IPS-18c (cell line): ENCODE measurements around the gene WDR13.

Source experiments
- H3K4me3 ChIP-seq: 2 replicates; pipeline ENCODE4 v1.7.0; 2013; ENCODE audit warnings: low read depth, mild to moderate bottlenecking, low read length, moderate library complexity; ENCODE audit not compliant: insufficient read depth
- H3K9me3 ChIP-seq: one replicate; pipeline ENCODE4 v1.6.1; 2013; ENCODE audit warnings: mild to moderate bottlenecking, low read length, moderate library complexity; ENCODE audit not compliant: control insufficient read depth, insufficient read depth

Gene WDR13

DNA sequence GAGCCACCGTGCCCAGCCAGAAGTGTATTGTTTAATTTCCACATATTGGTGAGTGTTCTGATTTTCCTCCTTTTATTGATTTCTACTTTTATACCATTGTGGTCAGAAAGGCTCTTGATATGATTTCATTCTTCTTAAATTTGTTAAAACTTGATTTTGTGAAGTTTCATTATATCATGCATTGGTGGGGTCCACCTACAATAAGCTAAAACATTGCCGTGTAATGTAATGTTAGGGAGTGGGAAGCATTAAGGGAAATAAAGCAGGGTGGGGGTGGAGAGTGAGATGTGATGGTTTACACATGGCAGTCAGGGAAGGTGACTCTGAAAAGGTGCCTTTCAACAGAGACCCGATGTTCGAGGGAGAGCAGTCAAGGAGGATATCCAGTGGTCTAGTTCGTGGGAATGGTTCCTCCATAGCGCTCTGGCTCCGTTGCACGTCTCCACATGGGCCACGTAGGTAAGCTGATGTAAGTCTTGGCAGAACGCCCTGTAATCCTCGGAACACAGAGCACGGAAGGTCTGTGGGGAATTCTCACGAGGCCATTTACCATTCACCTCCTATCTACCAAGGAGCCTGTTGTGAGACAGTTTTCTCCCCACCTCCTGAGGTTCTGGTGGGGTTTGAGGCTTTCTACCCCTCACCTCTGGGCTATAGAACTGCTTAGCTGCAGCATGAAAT, 7.7 kb upstream of the WDR13 start:
- Histone ChIP-seq H3K9me3 (peaks cover 10% of the 10 kb centered on the region), H3K4me3 (no peak overlapping the region)

DNA sequence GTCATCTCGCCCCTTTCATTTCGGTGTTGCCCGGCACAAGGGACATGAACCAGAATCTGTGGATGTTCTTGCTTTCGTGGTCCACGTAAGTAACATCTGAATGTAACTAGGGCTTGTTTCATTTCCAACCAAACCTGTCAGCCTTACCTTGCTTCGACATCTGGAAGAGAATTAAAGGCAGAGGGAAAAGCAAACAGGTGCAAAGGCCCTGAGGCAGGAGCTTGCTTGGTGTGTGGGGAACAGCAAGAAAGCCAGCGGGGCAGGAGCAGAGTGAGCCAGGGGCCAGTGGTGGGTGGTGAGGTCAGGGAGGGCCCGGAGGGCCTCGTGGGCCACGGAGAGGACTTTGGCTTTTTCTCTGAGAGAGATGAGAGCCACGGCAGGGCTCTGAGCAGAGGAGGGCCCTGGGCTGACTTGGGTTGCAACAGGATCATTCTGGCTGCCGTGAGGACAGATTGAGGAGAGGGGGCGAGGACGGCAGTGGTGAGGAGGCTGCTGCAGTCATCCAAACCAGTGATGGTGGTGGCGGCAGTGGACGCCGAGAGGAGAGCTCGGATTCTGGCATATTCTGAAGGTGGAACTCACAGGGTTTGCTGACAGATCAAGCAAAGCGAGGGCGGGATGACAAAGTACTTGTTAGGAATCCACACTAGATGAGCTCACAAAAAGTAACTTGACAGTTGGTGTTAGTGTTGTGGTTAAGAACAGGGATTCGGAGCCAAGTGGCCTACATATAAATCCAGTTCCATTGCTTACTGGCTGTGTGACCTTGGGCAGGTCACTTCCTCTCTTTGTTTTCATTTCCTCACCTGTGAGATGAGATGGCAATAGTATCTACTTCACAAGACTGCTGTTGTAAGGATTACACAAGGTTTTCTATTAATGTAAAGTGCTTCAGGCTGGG, 6.8 kb upstream of the WDR13 start:
- H3K9me3 ChIP-seq: peaks cover 12% of the 10 kb centered on the region

DNA sequence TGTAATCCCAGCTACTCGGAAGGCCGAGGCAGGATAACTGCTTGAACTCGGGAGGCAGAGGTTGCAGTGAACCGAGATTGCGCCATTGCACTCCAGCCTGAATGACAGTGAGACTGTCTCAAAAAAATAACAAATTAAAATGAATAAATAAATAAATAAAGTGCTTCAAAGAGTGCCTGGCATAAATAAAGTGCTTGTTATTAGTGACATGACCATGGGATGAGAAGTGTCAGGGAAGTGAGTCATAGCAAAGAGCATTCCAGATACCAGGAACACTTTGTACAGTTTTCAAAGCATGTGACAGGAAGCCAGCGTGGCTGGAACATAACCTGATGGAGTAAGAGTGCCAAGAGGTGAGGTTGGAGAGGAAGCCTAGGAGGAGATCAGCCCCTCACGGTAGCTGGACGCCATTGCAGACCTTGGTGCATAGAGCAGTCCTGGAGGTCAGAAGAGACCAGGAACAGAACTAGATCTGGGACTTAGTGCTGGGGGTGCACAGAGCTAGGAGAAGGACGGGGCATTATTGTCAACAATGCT, 6.0 kb upstream of the WDR13 start:
- Histone ChIP-seq H3K4me3 (no peak overlapping the region), H3K9me3 (peaks cover 10% of the 10 kb centered on the region)

More for the DNA sequence above, 6.8 kb upstream of the WDR13 start:
- H3K4me3 ChIP-seq: no peak overlapping the region

DNA sequence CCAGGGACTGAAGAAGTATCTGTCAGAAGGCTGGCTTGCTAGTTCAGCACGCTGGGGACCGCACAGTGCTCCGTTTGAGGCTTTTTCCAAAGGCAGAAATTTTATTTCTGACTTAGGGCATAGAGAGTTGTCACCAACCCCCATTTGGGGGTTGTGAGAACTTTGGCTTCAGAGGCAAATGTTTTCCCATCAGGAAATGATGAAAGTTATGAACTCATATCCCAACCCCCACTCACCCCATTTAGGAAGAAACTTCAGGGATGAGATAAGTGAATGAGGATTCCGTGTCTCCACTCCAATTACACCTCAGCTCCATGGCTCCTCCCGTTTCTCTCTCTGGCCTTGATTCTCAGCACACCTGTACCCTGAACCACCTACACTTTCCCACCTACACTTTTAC, 4.3 kb upstream of the WDR13 start:
- no peak overlapping the region for H3K4me3 ChIP-seq
- H3K9me3 ChIP-seq: peaks cover 14% of the 10 kb centered on the region

DNA sequence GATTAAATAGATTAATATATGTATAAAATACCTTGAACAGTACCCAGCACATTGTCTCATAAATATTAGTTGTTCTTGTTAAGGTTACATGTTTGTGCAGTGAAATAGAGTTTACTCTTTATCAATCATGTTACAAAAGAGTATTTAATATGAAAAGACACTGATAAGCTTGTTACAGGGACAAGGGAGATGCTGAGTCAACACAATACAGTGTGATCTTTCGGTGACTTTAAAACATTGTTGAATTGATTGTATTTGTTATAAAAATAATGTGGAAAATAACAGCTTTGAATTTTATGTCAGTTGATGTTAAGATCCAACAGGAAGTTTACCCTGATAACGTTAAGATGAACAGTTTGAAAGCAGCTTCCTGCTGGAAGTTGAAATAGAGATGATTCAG, 1.4 kb upstream of the WDR13 start:
- Histone ChIP-seq H3K9me3 (peaks cover 13% of the 10 kb centered on the region), H3K4me3 (no peak overlapping the region)

DNA sequence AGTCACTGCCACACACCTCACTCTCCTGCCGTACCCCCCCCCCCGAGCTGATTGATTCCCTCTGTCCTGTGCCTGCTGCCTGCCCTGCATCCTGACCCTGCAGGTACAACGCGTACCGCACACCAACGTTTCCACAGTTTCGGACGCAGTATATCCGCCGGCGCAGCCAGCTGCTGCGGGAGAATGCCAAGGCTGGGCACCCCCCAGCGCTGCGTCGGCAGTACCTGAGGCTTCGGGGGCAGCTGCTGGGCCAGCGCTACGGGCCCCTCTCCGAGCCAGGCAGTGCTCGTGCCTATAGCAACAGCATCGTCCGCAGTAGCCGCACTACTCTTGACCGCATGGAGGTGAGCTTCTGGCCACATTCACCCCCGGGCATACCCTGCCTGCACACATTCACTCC, 1.3 kb downstream of the WDR13 start:
- Histone ChIP-seq H3K4me3 (no peak overlapping the region), H3K9me3 (peaks cover 13% of the 10 kb centered on the region)

DNA sequence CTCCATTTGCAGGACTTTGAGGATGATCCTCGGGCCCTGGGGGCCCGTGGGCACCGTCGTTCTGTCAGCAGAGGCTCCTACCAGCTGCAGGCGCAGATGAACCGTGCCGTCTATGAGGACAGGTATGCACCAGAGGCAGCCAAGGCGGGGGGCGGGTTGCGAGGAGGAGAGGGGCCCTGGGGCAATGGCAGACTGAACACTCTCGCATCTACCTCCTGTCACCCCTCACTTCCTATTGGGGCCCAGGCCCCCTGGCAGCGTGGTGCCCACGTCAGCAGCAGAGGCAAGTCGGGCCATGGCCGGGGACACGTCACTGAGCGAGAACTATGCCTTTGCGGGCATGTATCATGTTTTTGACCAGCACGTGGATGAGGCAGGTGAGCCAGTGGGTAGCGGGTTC, 2.0 kb downstream of the WDR13 start:
- peaks cover 13% of the 10 kb centered on the region for H3K9me3 ChIP-seq
- no peak overlapping the region for H3K4me3 ChIP-seq

DNA sequence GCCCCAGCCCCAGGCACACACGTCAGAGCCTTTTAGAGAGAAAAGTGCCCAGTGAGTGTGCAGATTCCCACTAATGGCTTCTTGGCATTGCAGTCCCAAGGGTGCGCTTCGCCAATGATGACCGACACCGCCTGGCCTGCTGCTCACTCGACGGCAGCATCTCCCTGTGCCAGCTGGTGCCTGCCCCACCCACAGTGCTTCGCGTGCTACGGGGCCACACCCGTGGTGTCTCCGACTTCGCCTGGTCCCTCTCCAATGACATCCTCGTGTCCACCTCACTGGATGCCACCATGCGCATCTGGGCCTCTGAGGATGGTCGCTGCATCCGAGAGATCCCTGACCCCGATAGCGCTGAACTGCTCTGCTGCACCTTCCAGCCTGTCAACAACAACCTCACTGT, 2.9 kb downstream of the WDR13 start:
- no peak overlapping the region for H3K4me3 ChIP-seq
- H3K9me3 ChIP-seq: peaks cover 13% of the 10 kb centered on the region

DNA sequence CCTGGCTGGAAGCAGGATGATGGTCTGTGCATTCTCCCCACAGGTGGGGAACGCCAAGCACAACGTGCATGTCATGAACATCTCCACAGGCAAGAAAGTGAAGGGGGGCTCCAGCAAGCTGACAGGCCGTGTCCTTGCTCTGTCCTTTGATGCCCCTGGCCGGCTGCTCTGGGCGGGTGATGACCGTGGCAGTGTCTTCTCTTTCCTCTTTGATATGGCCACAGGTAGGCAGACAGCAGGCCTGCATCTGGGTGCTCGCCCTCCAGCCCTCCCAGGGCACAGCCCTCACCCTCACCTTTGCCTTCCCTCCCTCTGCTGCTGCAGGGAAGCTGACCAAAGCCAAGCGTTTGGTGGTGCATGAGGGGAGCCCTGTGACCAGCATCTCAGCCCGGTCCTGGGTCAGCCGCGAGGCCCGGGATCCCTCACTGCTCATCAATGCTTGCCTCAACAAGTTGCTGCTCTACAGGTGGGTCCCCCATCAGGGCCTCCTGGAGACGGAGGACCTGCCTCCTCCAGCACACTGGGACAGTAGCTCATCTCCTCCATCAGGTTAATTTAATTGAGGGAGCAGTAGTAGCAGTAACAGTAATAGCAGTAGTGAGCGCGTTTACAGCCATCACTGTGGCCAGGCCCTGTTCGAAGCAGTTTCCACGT, 4.6 kb downstream of the WDR13 start:
- peaks cover 21% of the 10 kb centered on the region for H3K9me3 ChIP-seq

DNA sequence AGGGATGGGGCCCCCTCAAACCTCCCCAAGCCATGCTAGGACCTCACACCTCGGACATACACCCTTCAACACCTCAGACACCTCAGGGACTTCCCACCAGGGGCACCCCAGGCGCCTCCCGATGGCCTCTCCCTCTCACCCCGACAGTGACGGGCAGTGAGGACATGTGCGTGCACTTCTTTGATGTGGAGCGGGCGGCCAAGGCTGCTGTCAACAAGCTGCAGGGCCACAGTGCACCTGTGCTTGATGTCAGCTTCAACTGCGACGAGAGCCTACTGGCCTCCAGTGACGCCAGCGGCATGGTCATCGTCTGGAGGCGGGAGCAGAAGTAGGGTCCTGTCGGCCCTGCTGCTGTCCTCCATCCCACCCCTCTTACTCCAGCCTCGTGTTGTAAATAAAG, 7.4 kb downstream of the WDR13 start:
- Histone ChIP-seq H3K4me3 (no peak overlapping the region; the same call in 1 of the 2 replicates), H3K9me3 (peaks cover 13% of the 10 kb centered on the region)

More for the DNA sequence above, 4.6 kb downstream of the WDR13 start:
- no peak overlapping the region for H3K4me3 ChIP-seq

DNA sequence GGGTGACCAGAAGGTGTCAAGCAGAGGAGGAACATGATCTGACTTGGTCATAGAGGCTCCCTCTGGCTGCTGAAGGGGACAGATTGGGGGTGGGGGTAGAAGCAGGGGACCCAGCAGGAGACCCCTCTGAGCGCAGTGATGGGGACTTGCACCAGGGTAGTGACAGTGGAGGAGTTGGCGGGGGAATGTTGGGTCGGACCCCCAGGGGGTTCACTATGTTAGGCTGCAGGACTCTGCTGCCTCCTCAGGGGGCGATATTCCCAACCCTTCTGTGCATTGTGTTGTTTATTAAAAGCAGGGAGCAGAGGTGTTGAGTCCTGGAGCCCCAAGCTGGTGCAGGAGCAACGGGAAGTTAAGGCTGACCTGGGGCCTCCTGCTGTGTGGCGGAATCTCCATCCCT, 8.8 kb downstream of the WDR13 start:
- H3K4me3 ChIP-seq: no peak overlapping the region
- peaks cover 10% of the 10 kb centered on the region for H3K9me3 ChIP-seq

DNA sequence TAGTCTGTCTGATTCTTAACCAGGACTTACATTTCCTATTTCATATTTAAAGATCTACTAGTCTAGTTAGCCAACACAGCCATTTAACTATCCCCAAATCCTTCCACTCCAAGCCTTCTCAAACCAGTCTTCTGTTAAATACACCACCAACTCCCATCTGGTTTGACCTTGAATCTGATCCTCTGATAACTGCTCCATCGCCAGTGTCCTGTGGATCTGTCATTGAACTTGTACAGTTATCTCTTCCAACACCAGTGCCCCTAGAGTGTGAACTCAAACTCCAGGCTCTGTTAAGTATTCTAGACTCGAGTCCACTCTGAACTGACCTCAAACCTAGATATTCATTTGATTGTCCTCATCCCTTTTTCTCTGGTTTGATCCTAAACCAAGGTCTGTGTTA, 14.4 kb downstream of the WDR13 start:
- Histone ChIP-seq H3K4me3 (no peak overlapping the region), H3K9me3 (peaks cover 5% of the 10 kb centered on the region)

DNA sequence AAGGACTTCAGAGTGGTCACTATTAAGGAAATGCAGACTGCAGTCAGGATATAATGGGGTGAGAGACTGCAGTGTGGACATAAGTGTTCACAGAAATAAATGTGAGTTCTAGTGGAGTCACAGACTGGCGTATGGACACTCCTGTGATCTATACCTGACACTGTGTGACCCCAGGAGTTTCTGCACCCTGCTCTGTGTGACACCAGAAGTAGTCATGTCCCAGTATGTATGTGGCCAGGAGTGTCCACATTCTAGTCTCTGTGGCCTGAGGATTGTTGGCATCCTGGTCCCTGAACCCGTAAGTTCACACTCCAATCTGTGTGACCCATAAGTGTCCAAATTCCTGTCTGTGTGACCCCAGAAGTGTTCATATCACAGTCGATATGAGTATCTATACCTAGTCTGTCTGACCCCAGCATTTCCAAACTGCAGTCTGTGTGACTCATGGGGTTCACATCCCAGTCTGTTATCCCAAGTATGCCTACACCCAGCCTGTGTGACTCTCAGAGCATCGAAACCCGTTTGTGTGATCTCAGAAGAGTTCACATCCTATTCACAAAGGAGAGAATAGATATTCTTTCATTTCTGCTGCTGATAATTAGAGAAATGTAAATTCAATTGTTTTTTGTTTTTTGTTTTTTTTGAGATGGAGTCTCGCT, 16.3 kb downstream of the WDR13 start:
- peaks cover 7% of the 10 kb centered on the region for H3K9me3 ChIP-seq
- no peak overlapping the region for H3K4me3 ChIP-seq

DNA sequence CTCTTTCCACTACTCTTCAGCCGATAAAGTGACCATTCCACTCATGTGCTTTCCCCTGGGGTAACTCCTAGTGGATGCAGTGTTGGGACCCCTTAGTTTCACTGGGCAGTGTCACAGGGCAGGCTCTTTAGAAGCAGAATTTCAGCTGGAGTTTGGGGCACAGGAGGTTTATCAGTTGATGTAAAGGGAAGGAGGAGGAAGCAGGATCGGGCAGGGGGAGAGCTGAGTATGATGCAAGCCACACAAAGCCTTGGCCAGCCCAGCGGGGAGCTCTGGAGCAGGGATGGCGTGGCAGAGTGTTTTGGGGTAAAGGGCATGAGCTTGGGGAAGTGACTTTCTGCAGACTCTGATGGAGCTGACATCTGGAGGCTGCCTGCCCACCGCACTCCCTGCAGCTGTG, 19.3 kb downstream of the WDR13 start:
- no peak overlapping the region for H3K4me3 ChIP-seq
- peaks cover 7% of the 10 kb centered on the region for H3K9me3 ChIP-seq

DNA sequence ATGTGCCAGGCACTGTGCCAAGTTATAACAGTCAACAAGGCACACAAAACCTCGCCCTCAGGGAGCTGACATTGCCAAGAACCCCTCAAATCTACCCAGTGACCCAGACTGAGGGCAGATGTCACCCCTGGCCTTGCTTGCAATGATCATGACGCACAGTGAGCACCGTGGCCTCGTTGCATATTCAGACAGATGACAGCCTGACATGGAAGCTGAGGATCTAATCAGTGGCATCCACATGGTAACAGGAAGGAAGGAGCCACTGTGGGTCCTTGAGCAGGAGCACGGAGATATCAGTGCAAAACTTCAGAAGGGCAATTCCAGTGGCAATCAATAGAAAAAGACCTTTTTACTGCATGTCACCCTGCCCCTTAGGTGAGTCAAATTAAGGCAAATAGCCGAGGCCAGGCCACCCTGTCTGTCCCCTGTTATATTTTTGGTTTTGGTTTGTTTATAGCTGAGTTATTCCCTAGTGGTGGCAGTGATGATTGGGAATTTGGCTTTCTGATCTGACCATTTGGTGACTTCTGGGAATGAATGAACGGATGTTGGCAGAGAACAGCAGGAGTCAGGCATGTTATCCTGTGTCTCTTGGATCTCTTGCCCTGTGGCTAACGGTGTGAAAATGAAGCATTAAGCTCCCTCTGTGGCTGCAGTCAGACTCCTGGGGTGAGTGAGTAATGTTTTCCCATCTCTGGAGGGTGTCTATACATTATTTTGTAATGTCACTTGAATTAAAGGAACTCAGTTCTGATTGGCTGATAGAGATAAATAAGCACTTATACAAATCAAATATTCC, 20.4 kb downstream of the WDR13 start:
- Histone ChIP-seq H3K4me3 (no peak overlapping the region), H3K9me3 (peaks cover 7% of the 10 kb centered on the region)

DNA sequence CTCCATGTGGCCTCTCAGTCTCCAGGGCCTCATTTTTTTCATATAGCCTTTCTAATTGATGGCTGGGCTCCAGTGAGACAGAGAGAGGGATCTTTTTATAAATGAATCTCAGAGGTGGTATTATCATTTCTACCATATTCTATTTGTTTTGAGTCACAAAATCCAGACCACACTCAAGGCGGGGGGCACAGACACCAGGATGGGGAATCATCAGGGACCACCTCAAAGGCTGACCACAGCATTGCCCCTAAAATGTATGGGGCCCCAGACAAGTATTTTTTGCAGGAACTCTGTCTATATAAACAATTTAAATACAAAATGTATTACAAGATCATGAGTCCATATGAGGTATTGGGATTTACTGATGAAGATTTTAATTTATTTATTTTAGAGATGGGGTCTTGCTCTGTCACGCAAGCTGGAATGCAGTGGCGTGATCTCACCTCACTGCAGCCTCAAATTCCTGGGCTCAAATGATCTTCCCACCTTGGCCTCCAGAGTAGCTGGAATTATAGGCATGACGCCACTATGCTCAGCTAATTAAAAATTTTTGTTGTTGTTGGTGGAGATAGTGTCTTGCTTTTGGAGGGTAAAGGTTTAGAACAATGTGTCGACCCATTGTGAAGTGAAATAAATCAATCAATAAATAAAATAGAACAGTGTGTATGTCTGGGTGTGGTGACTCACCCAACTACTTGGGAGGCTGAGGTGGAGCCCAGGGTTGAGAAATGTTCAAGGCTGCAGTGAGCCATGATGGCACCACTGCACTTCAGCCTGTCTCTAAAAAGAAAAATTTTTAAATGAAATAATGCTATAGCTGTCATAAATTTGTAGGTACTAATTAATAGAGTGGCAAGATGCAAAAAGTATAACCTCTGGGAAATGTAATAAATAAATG, 29.4 kb downstream of the WDR13 start:
- Histone ChIP-seq H3K9me3 (peaks cover 9% of the 10 kb centered on the region), H3K4me3 (no peak overlapping the region)
